ENCODE results near the gene FBXO27. TPM values are rescaled to one million over a fixed set of nuclear protein-coding genes. Genes with fewer than 3 reads are reported as not detected.

FBXO27 gene
- polyA plus RNA-seq, 3 donors = not detected

DNA sequence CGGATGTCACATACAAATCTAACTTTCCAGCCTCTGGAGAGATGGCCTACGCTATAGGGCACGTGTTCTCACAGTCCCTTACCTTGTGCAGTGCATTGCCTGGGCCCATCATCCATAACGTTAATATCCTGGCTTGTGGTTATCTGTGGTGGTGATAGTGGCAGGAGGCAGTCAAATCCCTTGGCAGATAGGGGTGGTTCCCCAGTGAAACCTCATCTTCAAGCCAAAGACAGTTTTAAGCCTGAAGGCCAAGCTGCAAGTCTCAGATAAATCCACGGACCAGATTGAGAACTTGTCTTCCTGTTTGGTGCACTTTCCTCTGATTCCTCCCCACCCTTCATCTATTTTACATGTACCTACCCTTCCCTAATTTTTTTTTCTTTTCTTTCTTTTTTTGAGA lies 52.5 kb downstream of the FBXO27 start:
- intact Hi-C loops (cut with micrococcal nuclease) = no loop called here
- no peak for DNase-seq
- Histone ChIP-seq H4K20me1 (ENCODE audit: insufficient read depth, low read length) (no peaks in the 10 kb centered on the region), H3K9me3 (replicated peaks in 1 of 2; ENCODE audit: control insufficient read depth in 1 of 2, insufficient read depth in 1 of 2, low read length in 2 of 2) (peaks cover 17 to 18% of the 10 kb centered on the region in 2 donors), H3K27ac (ENCODE audit: low read depth in 1 of 2, low read length in 2 of 2) (no peak overlapping the region), H3K36me3 (replicated peaks in 1 of 2; ENCODE audit: control insufficient read depth in 1 of 2, insufficient read depth in 2 of 2, low read length in 2 of 2) (no peaks in the 10 kb centered on the region), H3K4me1 (ENCODE audit: control insufficient read depth in 1 of 2, insufficient read depth in 2 of 2, low read length in 2 of 2) (no peaks in the 10 kb centered on the region), H3K9ac (ENCODE audit: insufficient read depth, low read length, poor library complexity, severe bottlenecking) (no peak overlapping the region), H2AFZ (ENCODE audit: insufficient read depth, low read depth, low read length, poor library complexity, severe bottlenecking) (no peak overlapping the region), H3K4me2 (replicated peaks; ENCODE audit: extremely low read depth, low read length, poor library complexity, severe bottlenecking) (no peak overlapping the region), H3K79me2 (ENCODE audit: insufficient read depth, low read length) (no peaks in the 10 kb centered on the region), H3K27me3 (ENCODE audit: control insufficient read depth in 2 of 2, insufficient read depth in 2 of 2, low read length in 2 of 2) (peaks cover 11 to 21% of the 10 kb centered on the region in 2 donors), H3K4me3 (replicated peaks in 1 of 3; ENCODE audit: low read depth in 2 of 3, low read length in 3 of 3) (no peak overlapping the region)
- peaks cover 9 to 28% (median 18%) of the 10 kb centered on the region in 7 donors for H3K9me3 Mint-ChIP-seq
- H3K36me3 Mint-ChIP-seq = peaks cover 0 to 1% of the 10 kb centered on the region in 2 donors
- H3K4me3 Mint-ChIP-seq = no peak overlapping the region
- peaks cover 20 to 31% (median 25%) of the 10 kb centered on the region in 3 donors for H3K27me3 Mint-ChIP-seq (ENCODE audit: low read depth in 3 of 3)
- H3K27ac Mint-ChIP-seq = no peak overlapping the region
- 90% methylated on average over 2 of the region's 5 CpGs for WGBS (ENCODE audit: insufficient coverage)
- TF ChIP-seq, protein P1, sequence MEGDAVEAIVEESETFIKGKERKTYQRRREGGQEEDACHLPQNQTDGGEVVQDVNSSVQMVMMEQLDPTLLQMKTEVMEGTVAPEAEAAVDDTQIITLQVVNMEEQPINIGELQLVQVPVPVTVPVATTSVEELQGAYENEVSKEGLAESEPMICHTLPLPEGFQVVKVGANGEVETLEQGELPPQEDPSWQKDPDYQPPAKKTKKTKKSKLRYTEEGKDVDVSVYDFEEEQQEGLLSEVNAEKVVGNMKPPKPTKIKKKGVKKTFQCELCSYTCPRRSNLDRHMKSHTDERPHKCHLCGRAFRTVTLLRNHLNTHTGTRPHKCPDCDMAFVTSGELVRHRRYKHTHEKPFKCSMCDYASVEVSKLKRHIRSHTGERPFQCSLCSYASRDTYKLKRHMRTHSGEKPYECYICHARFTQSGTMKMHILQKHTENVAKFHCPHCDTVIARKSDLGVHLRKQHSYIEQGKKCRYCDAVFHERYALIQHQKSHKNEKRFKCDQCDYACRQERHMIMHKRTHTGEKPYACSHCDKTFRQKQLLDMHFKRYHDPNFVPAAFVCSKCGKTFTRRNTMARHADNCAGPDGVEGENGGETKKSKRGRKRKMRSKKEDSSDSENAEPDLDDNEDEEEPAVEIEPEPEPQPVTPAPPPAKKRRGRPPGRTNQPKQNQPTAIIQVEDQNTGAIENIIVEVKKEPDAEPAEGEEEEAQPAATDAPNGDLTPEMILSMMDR (IDR thresholded peaks at IDR 0.05) = no peak
- H3K4me1 Mint-ChIP-seq = peaks cover 4% of the 10 kb centered on the region

DNA sequence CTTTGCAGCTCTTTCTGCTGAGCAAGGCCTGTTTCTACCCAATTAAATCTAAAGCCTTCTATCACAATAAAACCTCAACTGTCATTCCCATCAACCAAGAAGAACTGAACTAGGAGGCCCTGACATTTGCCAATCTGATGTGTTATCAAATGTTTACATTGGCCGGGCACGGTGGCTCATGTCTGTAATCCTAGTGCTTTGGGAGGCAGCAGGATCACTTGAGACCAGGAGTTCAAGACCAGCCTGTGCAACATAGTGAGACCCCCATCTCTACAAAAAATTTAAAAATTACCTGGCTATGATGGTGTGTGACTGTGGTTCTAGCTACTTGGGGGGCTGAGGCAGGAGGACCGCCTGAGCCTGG lies 54.0 kb downstream of the FBXO27 start:
- no peak for DNase-seq
- Histone ChIP-seq H3K79me2 (ENCODE audit: insufficient read depth, low read length) (no peaks in the 10 kb centered on the region), H3K4me3 (replicated peaks in 1 of 3; ENCODE audit: low read depth in 2 of 3, low read length in 3 of 3) (no peak overlapping the region), H4K20me1 (ENCODE audit: insufficient read depth, low read length) (no peaks in the 10 kb centered on the region), H2AFZ (ENCODE audit: insufficient read depth, low read depth, low read length, poor library complexity, severe bottlenecking) (no peak overlapping the region), H3K9me3 (replicated peaks in 1 of 2; ENCODE audit: control insufficient read depth in 1 of 2, insufficient read depth in 1 of 2, low read length in 2 of 2) (peaks cover 17 to 18% of the 10 kb centered on the region in 2 donors), H3K36me3 (replicated peaks in 1 of 2; ENCODE audit: control insufficient read depth in 1 of 2, insufficient read depth in 2 of 2, low read length in 2 of 2) (no peaks in the 10 kb centered on the region), H3K27ac (ENCODE audit: low read depth in 1 of 2, low read length in 2 of 2) (no peak overlapping the region), H3K4me2 (replicated peaks; ENCODE audit: extremely low read depth, low read length, poor library complexity, severe bottlenecking) (no peak overlapping the region), H3K4me1 (ENCODE audit: control insufficient read depth in 1 of 2, insufficient read depth in 2 of 2, low read length in 2 of 2) (no peaks in the 10 kb centered on the region), H3K9ac (ENCODE audit: insufficient read depth, low read length, poor library complexity, severe bottlenecking) (no peak overlapping the region), H3K27me3 (ENCODE audit: control insufficient read depth in 2 of 2, insufficient read depth in 2 of 2, low read length in 2 of 2) (peaks cover 14 to 27% of the 10 kb centered on the region in 2 donors)
- peaks cover 29 to 39% (median 36%) of the 10 kb centered on the region in 3 donors for H3K27me3 Mint-ChIP-seq (ENCODE audit: low read depth in 3 of 3)
- intact Hi-C loops (cut with micrococcal nuclease) = no loop called here
- peaks cover 4% of the 10 kb centered on the region for H3K4me1 Mint-ChIP-seq
- peaks cover 0 to 1% of the 10 kb centered on the region in 2 donors for H3K36me3 Mint-ChIP-seq
- peaks cover 9 to 28% (median 18%) of the 10 kb centered on the region in 7 donors for H3K9me3 Mint-ChIP-seq
- H3K4me3 Mint-ChIP-seq = no peak overlapping the region
- TF ChIP-seq, protein P1 (IDR thresholded peaks at IDR 0.05) = no peak
- no peak overlapping the region for H3K27ac Mint-ChIP-seq
- no CpG with 5 or more reads among the region's 3 CpGs for WGBS (ENCODE audit: insufficient coverage)

Data from CD14-positive monocyte (primary cell).